Activated T-cell treated with anti-CD3 and anti-CD28 coated beads for 1 hour (primary cell): ENCODE data around the gene SDHA.
"Not testable (repeated sequence)": the region's sequence is repeated elsewhere in the genome, so short reads cannot be mapped to it uniquely, and the experiment has no call there.

Experiments used
- DNase-seq: peaks from one replicate; pipeline ENCODE4 v3.0.0-alpha.2; 2020; ENCODE audit warnings: low read depth

The SDHA gene

GRCh38 chr5:257148-257547 is 39.0 kb downstream of the SDHA start:
- no peak for DNase-seq

- not testable (repeated sequence) for DNase-seq
These were observed 45.3 kb downstream of the SDHA start for GRCh38 chr5:263275-263974.

GRCh38 chr5:264338-264737 is 46.2 kb downstream of the SDHA start:
- DNase-seq: no peak

- DNase-seq: not testable (repeated sequence)
These were observed 48.3 kb downstream of the SDHA start for GRCh38 chr5:266311-267026.

GRCh38 chr5:267716-268115 is 49.6 kb downstream of the SDHA start:
- DNase-seq: no peak

GRCh38 chr5:270340-270739 is 52.2 kb downstream of the SDHA start:
- DNase-seq: no peak

- DNase-seq: not testable (repeated sequence)
These were observed 53.7 kb downstream of the SDHA start for GRCh38 chr5:271828-272167.

GRCh38 chr5:273091-273490 is 55.0 kb downstream of the SDHA start:
- not testable (repeated sequence) for DNase-seq

GRCh38 chr5:273491-273890 is 55.4 kb downstream of the SDHA start:
- DNase-seq: not testable (repeated sequence)

GRCh38 chr5:274346-274745 is 56.2 kb downstream of the SDHA start:
- DNase-seq: not testable (repeated sequence)

- DNase-seq: no peak
These were observed 60.5 kb downstream of the SDHA start for GRCh38 chr5:278646-279045.

- not testable (repeated sequence) for DNase-seq
These were observed 61.0 kb downstream of the SDHA start for GRCh38 chr5:279051-279665.

- no peak for DNase-seq
These were observed 68.0 kb downstream of the SDHA start for GRCh38 chr5:285991-286557.

GRCh38 chr5:290200-290599 is 72.1 kb downstream of the SDHA start:
- not testable (repeated sequence) for DNase-seq

- DNase-seq: not testable (repeated sequence)
These were observed 73.2 kb downstream of the SDHA start for GRCh38 chr5:291345-291744.

GRCh38 chr5:294788-295187 is 76.7 kb downstream of the SDHA start:
- DNase-seq: not testable (repeated sequence)

GRCh38 chr5:296207-296606 is 78.1 kb downstream of the SDHA start:
- DNase-seq: not testable (repeated sequence)

- not testable (repeated sequence) for DNase-seq
These were observed 78.8 kb downstream of the SDHA start for GRCh38 chr5:296954-297353.

- not testable (repeated sequence) for DNase-seq
These were observed 79.3 kb downstream of the SDHA start for GRCh38 chr5:297448-297847.

GRCh38 chr5:297991-298736 is 80.0 kb downstream of the SDHA start:
- DNase-seq: not testable (repeated sequence)

- no peak for DNase-seq
These were observed 80.6 kb downstream of the SDHA start for GRCh38 chr5:298737-299125.

GRCh38 chr5:299921-300320 is 81.8 kb downstream of the SDHA start:
- DNase-seq: not testable (repeated sequence)
